T-helper 2 cell treated with Interferon-gamma antibody and Interleukin-4, amounts not matched to agents 5 μg/mL and 100 μg/mL, for 36 hours (primary cell): ENCODE results near the gene LDHAL6B.

Experiments used
- DNase-seq: peaks from one replicate; pipeline ENCODE4 v3.0.0; 2021; ENCODE audit warnings: low spot score
- H3K27ac Mint-ChIP-seq: one replicate; pipeline ENCODE4 v1.8.0; 2021; ENCODE audit warnings: mild to moderate bottlenecking, mixed read lengths
- H3K27me3 Mint-ChIP-seq: one replicate; pipeline ENCODE4 v1.8.0; 2021; ENCODE audit warnings: low read depth, mixed read lengths
- H3K36me3 Mint-ChIP-seq: one replicate; pipeline ENCODE4 v1.8.0; 2021; ENCODE audit warnings: low read depth, mixed read lengths
- H3K4me1 Mint-ChIP-seq: one replicate; pipeline ENCODE4 v1.8.0; 2021; ENCODE audit warnings: low read depth, mixed read lengths
- H3K4me3 Mint-ChIP-seq: one replicate; pipeline ENCODE4 v1.8.0; 2022; ENCODE audit warnings: mild to moderate bottlenecking, moderate library complexity, mixed read lengths
- H3K9me3 Mint-ChIP-seq: one replicate; pipeline ENCODE4 v1.8.0; 2021; ENCODE audit warnings: mixed read lengths

Gene LDHAL6B

DNA sequence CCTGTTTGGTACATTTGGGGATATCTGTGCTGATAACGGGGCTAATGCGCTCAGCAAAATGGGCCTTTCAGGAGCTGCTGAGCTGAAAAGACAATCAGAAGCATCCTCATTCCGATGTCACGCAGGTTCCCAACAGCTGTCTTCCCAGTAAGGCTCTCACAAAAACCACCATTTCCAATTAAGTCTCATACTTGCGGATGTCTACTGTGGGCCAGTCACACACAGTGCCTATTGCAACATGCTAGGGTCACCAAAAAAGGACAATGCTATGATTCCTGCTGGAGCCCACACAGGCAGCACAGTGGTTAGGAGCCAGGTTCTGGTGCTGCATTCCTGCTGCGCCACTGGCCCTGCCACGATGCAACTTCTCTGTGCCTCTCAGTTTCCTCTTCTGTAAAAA, 16.4 kb upstream of the LDHAL6B start:
- Mint-ChIP-seq H3K9me3 (no peaks in the 10 kb centered on the region), H3K27me3 (no peaks in the 10 kb centered on the region), H3K36me3 (peaks cover 15% of the 10 kb centered on the region), H3K4me3 (no peak overlapping the region), H3K4me1 (no peaks in the 10 kb centered on the region), H3K27ac (no peak overlapping the region)
- DNase-seq, result no peak

DNA sequence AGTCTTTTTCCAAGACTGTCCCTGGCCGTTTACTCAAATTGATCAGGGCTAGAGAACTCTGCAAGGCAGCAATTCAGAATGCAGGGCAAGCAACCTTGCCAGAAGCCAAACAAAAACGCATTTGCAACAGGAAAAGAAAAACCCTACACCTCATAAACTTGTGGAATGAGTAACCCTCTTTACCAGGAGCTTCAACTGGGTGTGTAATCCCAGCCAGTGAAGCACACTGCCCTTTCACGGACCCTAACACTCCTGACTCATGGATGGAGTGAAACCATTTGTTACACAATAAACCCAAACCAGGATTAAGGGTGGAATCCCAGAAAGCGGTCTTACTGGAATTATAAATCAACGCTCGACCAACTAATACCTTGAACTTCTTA, 14.8 kb upstream of the LDHAL6B start:
- peaks cover 17% of the 10 kb centered on the region for H3K36me3 Mint-ChIP-seq
- H3K27ac Mint-ChIP-seq, result no peak overlapping the region
- no peaks in the 10 kb centered on the region for H3K9me3 Mint-ChIP-seq
- DNase-seq, result no peak
- H3K4me3 Mint-ChIP-seq, result no peak overlapping the region
- H3K4me1 Mint-ChIP-seq, result no peaks in the 10 kb centered on the region
- no peaks in the 10 kb centered on the region for H3K27me3 Mint-ChIP-seq

DNA sequence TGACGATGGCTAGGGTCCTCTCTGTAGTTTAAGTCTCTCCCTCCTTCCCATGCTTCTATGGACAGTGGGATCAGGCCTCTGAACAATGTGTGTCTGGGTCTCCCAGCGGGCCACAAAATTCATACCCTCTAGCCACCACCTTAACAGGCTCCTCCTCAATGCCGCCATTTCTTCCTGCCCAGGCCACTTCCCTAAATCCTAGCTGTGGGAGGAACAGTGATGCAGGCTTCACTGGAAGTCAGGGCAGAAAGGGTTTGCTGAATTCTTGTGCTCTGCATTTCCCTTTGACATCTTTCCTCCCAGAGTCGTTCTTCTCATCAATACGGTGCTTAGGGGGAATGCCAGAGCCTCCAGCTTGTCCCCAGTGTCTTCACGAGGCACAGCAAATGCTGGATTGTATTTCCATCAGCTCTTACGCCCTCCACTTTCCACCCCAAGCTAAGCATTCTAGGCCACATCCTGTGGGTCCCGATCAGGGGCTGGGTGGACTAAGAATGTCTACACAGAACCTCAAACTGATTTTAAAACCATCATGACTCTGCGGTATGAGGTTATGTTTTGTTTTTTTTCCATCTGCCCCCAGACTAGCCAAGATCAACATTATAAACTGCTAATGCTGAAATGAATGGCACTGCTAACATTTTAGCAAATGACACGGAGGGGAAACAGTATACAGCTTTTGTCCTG, 11.9 kb upstream of the LDHAL6B start:
- Mint-ChIP-seq H3K27ac (no peak overlapping the region), H3K4me3 (no peak overlapping the region)

DNA sequence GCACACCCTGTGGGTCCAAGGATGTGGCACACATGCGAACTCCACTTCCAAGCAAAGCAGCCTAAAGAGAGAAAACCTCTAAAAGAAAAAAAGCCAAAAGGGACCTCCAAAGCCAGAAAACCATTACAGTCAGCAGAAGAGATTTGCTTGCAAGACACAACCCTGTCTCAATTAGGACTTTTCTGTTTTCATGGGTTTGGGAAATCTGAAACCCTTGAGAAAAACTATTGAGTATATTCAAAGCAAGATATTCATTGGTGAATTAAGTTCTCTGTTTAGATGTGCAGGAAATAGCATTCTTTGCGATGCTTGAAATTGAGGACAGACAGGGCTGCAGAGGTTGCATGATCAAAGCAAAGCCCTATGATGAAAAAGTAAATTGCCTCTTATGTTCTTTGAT, 10.2 kb upstream of the LDHAL6B start:
- Mint-ChIP-seq H3K27ac (no peak overlapping the region), H3K4me1 (no peaks in the 10 kb centered on the region), H3K27me3 (no peaks in the 10 kb centered on the region), H3K9me3 (no peaks in the 10 kb centered on the region), H3K36me3 (peaks cover 16% of the 10 kb centered on the region), H3K4me3 (no peak overlapping the region)
- DNase-seq, result no peak

More for the DNA sequence above, 11.9 kb upstream of the LDHAL6B start:
- no peaks in the 10 kb centered on the region for H3K27me3 Mint-ChIP-seq
- H3K36me3 Mint-ChIP-seq, result peaks cover 16% of the 10 kb centered on the region
- no peaks in the 10 kb centered on the region for H3K9me3 Mint-ChIP-seq
- H3K4me1 Mint-ChIP-seq, result no peaks in the 10 kb centered on the region
- DNase-seq, result no peak

DNA sequence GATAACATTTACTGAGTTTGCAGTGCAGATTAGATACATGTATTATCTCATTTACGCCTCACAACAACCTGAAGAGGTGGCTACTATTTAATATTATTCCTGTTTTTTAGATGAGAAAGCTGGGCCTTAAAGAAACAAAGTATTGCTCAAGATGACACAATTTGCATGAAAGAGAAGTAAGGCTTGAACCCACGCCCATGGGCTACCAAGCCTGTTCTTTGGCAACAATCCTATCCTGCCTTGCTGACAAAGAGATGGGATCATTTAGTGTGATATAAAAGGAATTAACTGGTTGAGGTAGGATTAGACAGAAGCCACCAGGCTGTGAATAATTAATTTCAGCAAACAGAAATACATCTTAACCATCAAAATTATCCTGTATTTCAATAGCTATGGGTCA, 9.2 kb upstream of the LDHAL6B start:
- H3K4me3 Mint-ChIP-seq, result no peak overlapping the region
- H3K4me1 Mint-ChIP-seq, result no peaks in the 10 kb centered on the region
- H3K36me3 Mint-ChIP-seq, result peaks cover 17% of the 10 kb centered on the region
- DNase-seq, result no peak
- no peaks in the 10 kb centered on the region for H3K9me3 Mint-ChIP-seq
- no peak overlapping the region for H3K27ac Mint-ChIP-seq
- H3K27me3 Mint-ChIP-seq, result no peaks in the 10 kb centered on the region

DNA sequence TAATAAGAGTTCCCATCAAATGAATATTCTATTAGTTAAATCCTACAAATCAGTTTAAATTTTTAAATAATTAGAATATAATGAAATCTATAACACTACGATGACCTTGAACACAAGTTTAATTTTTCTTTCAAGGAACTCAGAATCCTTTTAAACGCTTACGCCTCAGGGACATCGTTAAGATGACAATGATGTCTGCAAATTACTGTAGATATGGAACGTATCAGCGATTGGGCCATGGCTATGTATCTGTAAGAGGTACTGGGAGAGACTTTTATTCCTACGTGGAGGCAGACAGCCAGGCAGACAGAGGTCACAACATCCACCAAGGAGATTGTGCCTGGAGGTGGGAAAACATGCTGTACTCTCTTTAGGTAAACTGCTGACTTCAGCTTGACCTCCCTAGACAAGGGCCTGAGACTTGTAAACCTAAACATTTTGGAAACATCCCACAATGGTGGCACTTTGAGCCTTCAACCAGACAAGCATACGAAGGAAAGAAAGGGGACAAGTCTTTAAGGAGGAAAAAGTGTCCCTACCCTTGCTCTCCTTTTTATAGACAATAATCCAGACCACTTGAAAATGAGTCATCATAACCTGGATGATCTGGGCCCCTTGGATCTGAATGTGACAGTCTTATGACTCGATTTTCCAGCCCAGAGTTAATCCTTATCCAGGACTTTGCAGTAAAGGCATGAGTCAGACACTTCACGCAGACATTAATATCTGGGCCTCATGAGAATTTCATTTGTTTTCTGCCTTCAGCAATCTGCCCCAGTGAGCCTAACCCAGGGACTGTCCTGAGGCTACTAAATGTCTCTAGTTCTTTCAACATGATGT, 6.8 kb upstream of the LDHAL6B start:
- no peak overlapping the region for H3K27ac Mint-ChIP-seq
- no peak for DNase-seq
- no peaks in the 10 kb centered on the region for H3K9me3 Mint-ChIP-seq
- H3K4me3 Mint-ChIP-seq, result no peak overlapping the region
- no peaks in the 10 kb centered on the region for H3K27me3 Mint-ChIP-seq
- peaks cover 11% of the 10 kb centered on the region for H3K36me3 Mint-ChIP-seq
- no peaks in the 10 kb centered on the region for H3K4me1 Mint-ChIP-seq

DNA sequence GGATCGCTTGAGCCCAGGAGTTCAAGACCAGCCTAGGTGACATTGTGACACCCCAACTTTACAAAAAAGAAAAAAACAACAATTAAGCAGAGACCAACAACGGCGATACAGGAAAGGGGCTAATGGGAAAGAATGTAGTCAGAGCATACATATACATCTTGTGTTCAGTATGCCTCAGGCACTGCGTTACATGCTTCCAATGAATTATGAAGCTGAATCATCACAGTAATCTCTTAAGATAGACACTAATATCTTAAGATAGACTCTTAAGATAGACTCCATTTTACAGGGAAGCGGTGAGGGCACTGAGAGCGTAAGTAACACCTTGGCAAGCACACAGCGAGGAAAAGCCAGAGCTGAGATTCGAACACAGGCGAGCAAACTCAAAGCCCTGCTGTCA, 6.1 kb upstream of the LDHAL6B start:
- Mint-ChIP-seq H3K27ac (no peak overlapping the region), H3K27me3 (no peaks in the 10 kb centered on the region), H3K36me3 (peaks cover 7% of the 10 kb centered on the region), H3K4me3 (no peak overlapping the region), H3K4me1 (no peaks in the 10 kb centered on the region), H3K9me3 (no peaks in the 10 kb centered on the region)
- no peak for DNase-seq

DNA sequence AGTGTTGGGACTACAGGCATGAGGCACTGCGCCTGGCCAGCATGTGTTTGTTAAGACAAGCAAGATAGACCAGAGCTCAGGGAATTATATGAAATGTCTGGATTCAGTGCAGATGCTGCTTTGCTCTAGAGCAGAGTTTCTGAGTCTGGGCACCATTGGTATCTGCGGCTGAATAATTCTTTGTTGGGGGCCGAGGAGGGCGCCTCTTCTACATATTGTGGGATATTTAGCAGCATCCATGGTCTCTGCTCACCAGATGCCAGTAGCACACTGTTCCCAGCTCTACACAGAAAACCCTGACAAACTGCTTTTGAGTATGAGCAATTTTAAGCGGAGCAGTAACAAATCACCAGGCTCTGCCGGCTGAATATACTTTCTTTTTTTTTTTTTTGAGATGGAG, 3.6 kb upstream of the LDHAL6B start:
- Mint-ChIP-seq H3K4me1 (no peaks in the 10 kb centered on the region), H3K27ac (no peak overlapping the region), H3K4me3 (no peak overlapping the region), H3K9me3 (no peaks in the 10 kb centered on the region), H3K36me3 (peaks cover 15% of the 10 kb centered on the region), H3K27me3 (no peaks in the 10 kb centered on the region)
- DNase-seq, result no peak

DNA sequence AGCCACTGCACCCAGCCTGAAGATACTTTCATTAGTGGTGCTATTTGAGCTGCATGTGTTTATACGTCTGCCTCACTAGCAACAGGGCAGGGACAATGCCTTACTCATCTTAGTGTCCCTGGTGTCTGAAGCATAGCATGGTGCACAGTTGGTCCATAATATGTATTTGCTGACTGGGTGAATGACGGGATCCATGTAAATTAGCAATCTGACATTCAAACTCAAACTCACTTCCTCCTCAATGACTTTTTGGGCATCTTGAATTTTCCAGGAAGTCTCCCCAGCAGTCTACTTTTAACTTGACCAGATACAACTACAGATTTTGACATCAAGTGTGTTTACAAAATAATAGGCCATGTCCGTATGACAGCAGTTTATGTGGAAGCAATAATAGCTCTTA, 3.0 kb upstream of the LDHAL6B start:
- Mint-ChIP-seq H3K4me1 (no peaks in the 10 kb centered on the region), H3K27ac (no peak overlapping the region), H3K4me3 (no peak overlapping the region), H3K27me3 (no peaks in the 10 kb centered on the region), H3K36me3 (peaks cover 20% of the 10 kb centered on the region), H3K9me3 (no peaks in the 10 kb centered on the region)
- no peak for DNase-seq

DNA sequence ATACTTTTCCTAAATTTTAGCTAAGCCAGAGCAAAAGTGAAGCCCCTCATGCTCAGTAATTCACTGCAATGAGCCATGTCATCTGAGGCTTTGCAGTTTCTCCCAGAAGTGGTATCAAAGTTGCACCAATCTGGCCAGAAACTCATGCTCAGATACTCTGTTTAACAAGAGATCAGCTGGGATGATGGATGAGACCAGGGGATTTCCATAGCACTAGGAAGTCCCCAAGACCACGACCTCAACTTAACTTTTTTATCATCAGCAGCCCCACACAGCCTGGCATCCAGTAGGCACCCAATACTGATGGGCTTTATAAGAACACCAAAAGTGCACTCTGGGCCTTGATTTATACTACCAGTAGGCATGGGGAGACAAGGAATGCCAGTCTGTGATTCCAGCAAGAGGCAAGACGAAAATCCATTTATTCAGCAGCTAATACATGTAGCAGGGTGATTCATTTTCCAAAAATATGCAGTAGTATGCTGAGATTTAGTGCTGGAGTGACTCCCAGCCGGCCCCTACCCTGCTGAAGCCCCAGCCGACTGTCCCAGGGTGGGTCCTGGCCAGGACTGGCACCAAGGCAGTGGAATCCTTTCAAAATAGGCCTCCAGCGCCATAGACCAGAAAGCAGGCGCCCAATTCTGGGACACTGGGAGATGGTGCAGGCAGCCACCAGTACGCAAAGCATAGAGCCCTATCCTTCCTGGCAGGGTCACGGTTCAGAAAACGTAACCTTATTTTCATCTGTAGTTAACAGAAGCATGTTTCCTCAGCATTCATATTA, 612 bp upstream of the LDHAL6B start:
- H3K27ac Mint-ChIP-seq, result no peak overlapping the region
- H3K36me3 Mint-ChIP-seq, result peaks cover 26% of the 10 kb centered on the region
- H3K4me1 Mint-ChIP-seq, result no peaks in the 10 kb centered on the region
- no peaks in the 10 kb centered on the region for H3K27me3 Mint-ChIP-seq
- no peak for DNase-seq
- no peak overlapping the region for H3K4me3 Mint-ChIP-seq
- H3K9me3 Mint-ChIP-seq, result no peaks in the 10 kb centered on the region

DNA sequence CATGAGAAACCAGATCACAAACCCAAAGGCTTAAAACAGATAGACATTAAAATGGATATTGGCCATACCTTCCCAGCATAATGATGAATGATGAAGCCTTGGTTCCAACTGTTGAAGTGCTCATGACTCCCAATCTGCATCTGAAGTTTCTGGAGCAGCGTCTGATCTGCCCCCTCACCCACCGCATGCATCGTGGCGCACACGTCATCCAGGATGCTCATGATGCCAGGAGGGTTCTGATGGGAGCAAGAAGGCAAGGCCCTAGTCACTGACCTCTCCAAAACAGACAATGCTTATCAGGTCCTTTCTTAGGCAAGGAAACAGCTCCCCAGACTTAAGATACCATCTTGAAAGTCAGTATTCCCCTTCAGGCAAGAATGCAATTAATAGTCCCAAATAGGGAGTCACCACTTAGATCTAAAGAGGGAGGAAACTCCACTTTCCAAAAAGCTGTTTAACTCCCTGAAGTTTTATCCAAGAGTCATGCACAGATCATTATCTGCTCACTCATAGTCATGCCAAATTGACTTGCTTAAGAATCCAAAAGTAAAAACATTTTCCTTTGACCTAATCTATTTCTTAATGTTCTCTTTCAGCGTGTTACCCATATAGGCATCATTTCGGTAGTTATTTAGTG, 2.1 kb downstream of the LDHAL6B start:
- Mint-ChIP-seq H3K36me3 (peaks cover 27% of the 10 kb centered on the region), H3K27ac (no peak overlapping the region), H3K4me1 (no peaks in the 10 kb centered on the region), H3K9me3 (no peaks in the 10 kb centered on the region), H3K27me3 (no peaks in the 10 kb centered on the region), H3K4me3 (no peak overlapping the region)
- DNase-seq, result no peak

DNA sequence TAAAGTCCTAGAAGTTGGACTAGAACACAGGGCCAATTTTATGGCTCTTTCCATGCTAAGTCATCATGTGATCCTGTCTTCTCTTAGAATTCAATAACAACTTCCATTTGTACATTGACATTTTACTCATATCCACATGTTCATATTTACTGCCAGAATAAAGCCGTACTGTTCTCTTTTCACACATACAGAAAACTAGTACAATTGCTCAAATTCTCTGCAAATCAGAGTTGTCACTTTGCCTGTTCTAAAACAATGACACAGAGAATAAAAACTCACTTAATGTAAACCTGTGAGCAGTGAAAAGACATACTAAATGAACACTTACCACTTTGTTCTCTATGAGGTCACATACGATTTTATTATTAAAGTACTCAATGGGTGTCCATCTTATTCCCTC, 3.5 kb downstream of the LDHAL6B start:
- Mint-ChIP-seq H3K9me3 (no peaks in the 10 kb centered on the region), H3K27me3 (no peaks in the 10 kb centered on the region), H3K4me3 (no peak overlapping the region), H3K4me1 (no peaks in the 10 kb centered on the region), H3K27ac (no peak overlapping the region), H3K36me3 (peaks cover 25% of the 10 kb centered on the region)
- DNase-seq, result no peak

DNA sequence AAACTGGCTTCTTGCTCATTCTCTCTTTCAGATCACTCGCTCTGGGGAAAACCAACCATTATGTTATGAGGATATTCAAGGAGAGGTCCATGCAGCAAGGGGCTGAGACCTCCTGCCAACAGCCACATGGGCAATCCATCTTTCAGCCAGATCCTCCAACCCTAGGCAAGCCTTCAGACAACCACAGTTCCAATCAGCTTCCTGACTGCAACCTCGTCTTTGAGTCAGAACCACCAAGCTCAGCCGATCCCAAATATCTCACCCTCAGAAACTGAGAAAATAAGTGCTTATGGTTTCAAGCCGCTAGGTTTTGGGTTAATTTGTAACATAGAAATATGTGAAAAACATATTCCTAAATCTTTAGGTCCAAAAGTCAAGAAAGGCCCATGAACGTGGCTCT, 10.3 kb downstream of the LDHAL6B start:
- no peak for DNase-seq
- Mint-ChIP-seq H3K36me3 (peaks cover 6% of the 10 kb centered on the region), H3K27ac (no peak overlapping the region), H3K4me3 (no peak overlapping the region), H3K27me3 (no peaks in the 10 kb centered on the region), H3K4me1 (no peaks in the 10 kb centered on the region), H3K9me3 (no peaks in the 10 kb centered on the region)
